ENCODE measurements around the gene HAAO. TPM values are rescaled to one million over a fixed set of nuclear protein-coding genes. Genes with fewer than 3 reads are reported as not detected.
A peak's percentile ranks its signal among the peaks of the same experiment; 100 is the strongest.

HAAO gene
- total RNA-seq, 1 experiment from 2014 or later, result 47.5 TPM

DNA sequence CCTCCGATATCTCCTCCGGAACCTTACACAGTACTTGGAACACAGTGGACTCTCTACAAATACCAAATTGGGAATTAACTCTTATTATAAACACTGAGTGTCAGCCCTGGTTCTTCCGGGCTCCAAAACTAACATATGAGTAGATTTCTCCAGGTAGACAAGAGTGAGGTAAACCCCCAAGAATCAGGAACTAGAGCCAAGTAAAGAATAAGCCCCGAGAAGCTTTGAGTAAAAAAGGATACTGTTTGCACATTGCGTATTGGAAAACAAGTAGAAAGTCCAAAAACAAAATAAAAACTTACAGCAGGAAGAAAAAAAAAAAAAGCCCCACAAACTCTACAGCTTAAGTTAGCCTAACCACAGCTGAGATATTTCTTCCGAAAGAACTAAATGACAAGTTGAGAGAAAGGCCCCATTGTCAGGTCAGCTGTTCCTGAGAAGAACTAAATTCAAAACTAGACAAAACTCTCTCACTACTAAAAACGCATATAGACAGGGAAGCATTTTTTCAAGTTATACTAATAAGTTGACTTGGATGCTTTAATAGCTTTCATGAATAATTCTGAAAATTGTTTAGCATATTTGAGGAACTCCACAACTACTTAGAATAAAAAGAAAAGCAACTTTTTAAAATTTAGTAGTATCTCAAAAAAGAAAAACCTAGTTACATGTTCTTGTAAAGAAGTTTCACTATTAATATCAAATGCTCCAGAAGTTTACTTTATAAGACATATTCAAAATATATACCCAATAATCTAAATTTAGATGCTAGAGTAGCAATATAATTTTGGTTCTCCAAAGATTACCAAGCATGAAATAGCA lies 4.3 kb upstream of the HAAO start:
- Mint-ChIP-seq H3K36me3 (ENCODE audit: insufficient read depth, unreplicated experiment) (peaks cover 37% of the 10 kb centered on the region), H3K4me3 (ENCODE audit: unreplicated experiment) (no peak overlapping the region), H3K9me3 (ENCODE audit: unreplicated experiment) (no peaks in the 10 kb centered on the region), H3K27me3 (ENCODE audit: insufficient read depth, unreplicated experiment) (no peaks in the 10 kb centered on the region), H3K27ac (ENCODE audit: unreplicated experiment) (no peak overlapping the region), H3K4me1 (ENCODE audit: low read depth, unreplicated experiment) (peaks cover 35% of the 10 kb centered on the region)
- TF ChIP-seq, protein P1, sequence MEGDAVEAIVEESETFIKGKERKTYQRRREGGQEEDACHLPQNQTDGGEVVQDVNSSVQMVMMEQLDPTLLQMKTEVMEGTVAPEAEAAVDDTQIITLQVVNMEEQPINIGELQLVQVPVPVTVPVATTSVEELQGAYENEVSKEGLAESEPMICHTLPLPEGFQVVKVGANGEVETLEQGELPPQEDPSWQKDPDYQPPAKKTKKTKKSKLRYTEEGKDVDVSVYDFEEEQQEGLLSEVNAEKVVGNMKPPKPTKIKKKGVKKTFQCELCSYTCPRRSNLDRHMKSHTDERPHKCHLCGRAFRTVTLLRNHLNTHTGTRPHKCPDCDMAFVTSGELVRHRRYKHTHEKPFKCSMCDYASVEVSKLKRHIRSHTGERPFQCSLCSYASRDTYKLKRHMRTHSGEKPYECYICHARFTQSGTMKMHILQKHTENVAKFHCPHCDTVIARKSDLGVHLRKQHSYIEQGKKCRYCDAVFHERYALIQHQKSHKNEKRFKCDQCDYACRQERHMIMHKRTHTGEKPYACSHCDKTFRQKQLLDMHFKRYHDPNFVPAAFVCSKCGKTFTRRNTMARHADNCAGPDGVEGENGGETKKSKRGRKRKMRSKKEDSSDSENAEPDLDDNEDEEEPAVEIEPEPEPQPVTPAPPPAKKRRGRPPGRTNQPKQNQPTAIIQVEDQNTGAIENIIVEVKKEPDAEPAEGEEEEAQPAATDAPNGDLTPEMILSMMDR (IDR thresholded peaks at IDR 0.05; ENCODE audit: insufficient read depth in 1 of 2, low read depth in 1 of 2, low read length in 1 of 2, severe bottlenecking in 1 of 2, unreplicated experiment in 1 of 2), result no peak
- no peaks in the 10 kb centered on the region for H3K27me3 ChIP-seq (replicated peaks; ENCODE audit: control insufficient read depth, insufficient read depth, low read length)
- H3K9me3 ChIP-seq, result no peaks in the 10 kb centered on the region
- BruUV-seq (replicated peaks), result no TSS peak
- no peak for DNase-seq
- ChIA-PET CTCF (interaction anchor here (1.0 kb wide), 1 partner anchor 14 kb away, joined by 4 read pairs; no protein-coding TSS in a partner anchor), POLR2A (no interaction called here)
- H3K4me1 ChIP-seq, result peaks cover 4% of the 10 kb centered on the region
- H3K36me3 ChIP-seq (ENCODE audit: control insufficient read depth, insufficient read depth, low read length), result peaks cover 1% of the 10 kb centered on the region; the same call in 1 of the 2 replicates
- no peak overlapping the region for H3K4me3 ChIP-seq (ENCODE audit: low read depth, low read length)
- intact Hi-C loops (cut with micrococcal nuclease; ENCODE audit: unreplicated experiment), result no loop called here

DNA sequence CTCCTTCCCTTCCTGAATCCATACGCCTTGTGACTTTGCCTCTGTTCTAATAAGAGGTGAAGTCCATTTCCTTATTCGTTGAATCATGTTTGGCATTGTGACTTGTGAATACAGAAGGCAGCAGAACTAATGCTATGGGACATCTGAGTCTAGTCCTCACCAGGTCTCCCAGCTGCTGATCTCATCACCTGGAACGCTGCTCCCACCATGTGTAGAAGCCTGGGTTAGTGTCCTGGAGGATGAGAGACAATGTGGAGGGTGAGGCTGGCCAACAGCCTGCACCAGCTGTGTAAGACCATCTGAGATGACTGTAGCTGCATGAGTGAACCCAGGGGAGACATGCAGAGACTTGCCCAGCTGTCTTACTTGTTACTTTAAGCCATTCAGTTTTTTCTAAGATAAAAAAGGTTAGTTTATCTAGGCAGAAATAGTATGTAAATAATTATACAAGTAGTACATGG lies 3.5 kb upstream of the HAAO start:
- Histone ChIP-seq H3K36me3 (ENCODE audit: control insufficient read depth, insufficient read depth, low read length) (peaks cover 1% of the 10 kb centered on the region; the same call in 1 of the 2 replicates), H3K27me3 (replicated peaks; ENCODE audit: control insufficient read depth, insufficient read depth, low read length) (no peaks in the 10 kb centered on the region), H3K4me3 (ENCODE audit: low read depth, low read length) (no peak overlapping the region), H3K9me3 (no peaks in the 10 kb centered on the region), H3K4me1 (peaks cover 4% of the 10 kb centered on the region)
- Mint-ChIP-seq H3K27me3 (ENCODE audit: insufficient read depth, unreplicated experiment) (no peaks in the 10 kb centered on the region), H3K27ac (ENCODE audit: unreplicated experiment) (no peak overlapping the region), H3K9me3 (ENCODE audit: unreplicated experiment) (no peaks in the 10 kb centered on the region), H3K4me3 (ENCODE audit: unreplicated experiment) (no peak overlapping the region), H3K36me3 (ENCODE audit: insufficient read depth, unreplicated experiment) (peaks cover 37% of the 10 kb centered on the region), H3K4me1 (ENCODE audit: low read depth, unreplicated experiment) (peaks cover 38% of the 10 kb centered on the region)
- no TSS peak for BruUV-seq (replicated peaks)
- TF ChIP-seq, protein P1 (IDR thresholded peaks at IDR 0.05; ENCODE audit: insufficient read depth in 1 of 2, low read depth in 1 of 2, low read length in 1 of 2, severe bottlenecking in 1 of 2, unreplicated experiment in 1 of 2), result no peak
- intact Hi-C loops (cut with micrococcal nuclease; ENCODE audit: unreplicated experiment), result no loop called here
- DNase-seq, result no peak
- ChIA-PET CTCF (interaction anchor here (2.0 kb wide), 1 partner anchor 133 kb away, joined by 5 read pairs; no protein-coding TSS in a partner anchor), POLR2A (no interaction called here)

DNA sequence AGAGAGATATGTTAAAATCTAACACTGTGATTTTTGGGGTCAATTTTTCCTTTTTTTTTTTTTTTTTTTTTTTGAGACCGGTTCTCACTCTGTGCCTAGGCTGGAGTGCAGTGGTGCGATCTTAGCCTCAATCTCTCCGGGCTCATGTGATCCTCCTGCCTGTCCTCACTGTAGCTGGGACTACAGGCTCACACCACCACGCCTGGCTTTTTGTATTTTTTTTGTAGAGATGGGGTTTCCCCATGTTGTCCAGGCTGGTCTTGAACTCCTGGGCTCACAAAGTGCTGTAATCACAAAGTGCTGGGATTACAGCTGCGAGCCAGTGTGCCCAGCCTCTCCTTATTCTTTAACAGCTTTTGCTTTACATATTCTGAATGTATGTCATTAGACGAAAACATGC lies 2.9 kb upstream of the HAAO start:
- Mint-ChIP-seq H3K4me3 (ENCODE audit: unreplicated experiment) (peak overlapping the region; percentile 79), H3K9me3 (ENCODE audit: unreplicated experiment) (no peaks in the 10 kb centered on the region), H3K36me3 (ENCODE audit: insufficient read depth, unreplicated experiment) (peaks cover 38% of the 10 kb centered on the region), H3K4me1 (ENCODE audit: low read depth, unreplicated experiment) (peaks cover 41% of the 10 kb centered on the region), H3K27ac (ENCODE audit: unreplicated experiment) (no peak overlapping the region), H3K27me3 (ENCODE audit: insufficient read depth, unreplicated experiment) (no peaks in the 10 kb centered on the region)
- no peaks in the 10 kb centered on the region for H3K9me3 ChIP-seq
- TF ChIP-seq, protein P1 (IDR thresholded peaks at IDR 0.05; ENCODE audit: insufficient read depth in 1 of 2, low read depth in 1 of 2, low read length in 1 of 2, severe bottlenecking in 1 of 2, unreplicated experiment in 1 of 2), result no peak
- peaks cover 1% of the 10 kb centered on the region; the same call in 1 of the 2 replicates for H3K36me3 ChIP-seq (ENCODE audit: control insufficient read depth, insufficient read depth, low read length)
- BruUV-seq (replicated peaks), result no TSS peak
- H3K27me3 ChIP-seq (replicated peaks; ENCODE audit: control insufficient read depth, insufficient read depth, low read length), result no peaks in the 10 kb centered on the region
- no peak for DNase-seq
- intact Hi-C loops (cut with micrococcal nuclease; ENCODE audit: unreplicated experiment), result no loop called here
- ChIA-PET CTCF (interaction anchor here (2.0 kb wide), 1 partner anchor 132 kb away, joined by 5 read pairs; no protein-coding TSS in a partner anchor), POLR2A (no interaction called here)
- H3K4me3 ChIP-seq (ENCODE audit: low read depth, low read length), result no peak overlapping the region
- H3K4me1 ChIP-seq, result peaks cover 4% of the 10 kb centered on the region
